ENCODE results near the gene KRT86. TPM values are rescaled to one million over a fixed set of nuclear protein-coding genes. Genes with fewer than 3 reads are reported as not detected.
"Not testable (repeated sequence)": the region's sequence is repeated elsewhere in the genome, so short reads cannot be mapped to it uniquely, and the experiment has no call there.

KRT86 gene
- total and polyA plus RNA-seq, 4 donors: 0.10 to 0.73 (median 0.38) TPM

GRCh38 chr12:52251367-52252051 lies 22.9 kb upstream of the KRT86 start:
- H3K4me3 ChIP-seq (ENCODE audit: low read depth, low read length): no peak overlapping the region
- no peak for DNase-seq (ENCODE audit: low read depth in 4 of 6, low spot score in 6 of 6)
- H3K4me1 ChIP-seq (ENCODE audit: control insufficient read depth, insufficient read depth, low read length): peaks cover 24% of the 10 kb centered on the region
- 79% methylated on average over 5 of the region's 9 CpGs for WGBS (ENCODE audit: insufficient coverage)
- no peaks in the 10 kb centered on the region for H3K9me3 ChIP-seq (ENCODE audit: control insufficient read depth, insufficient read depth, low read length)
- H3K36me3 ChIP-seq (ENCODE audit: control insufficient read depth, insufficient read depth, low read length): no peaks in the 10 kb centered on the region
- H3K27ac ChIP-seq (ENCODE audit: low read depth, low read length): no peak overlapping the region
- H3K27me3 ChIP-seq (ENCODE audit: control insufficient read depth, insufficient read depth, low read length): peaks cover 43% of the 10 kb centered on the region

- peaks cover 21% of the 10 kb centered on the region for H3K4me1 ChIP-seq (ENCODE audit: control insufficient read depth, insufficient read depth, low read length)
Observed at GRCh38 chr12:52252175-52252615, 22.2 kb upstream of the KRT86 start.

DNA sequence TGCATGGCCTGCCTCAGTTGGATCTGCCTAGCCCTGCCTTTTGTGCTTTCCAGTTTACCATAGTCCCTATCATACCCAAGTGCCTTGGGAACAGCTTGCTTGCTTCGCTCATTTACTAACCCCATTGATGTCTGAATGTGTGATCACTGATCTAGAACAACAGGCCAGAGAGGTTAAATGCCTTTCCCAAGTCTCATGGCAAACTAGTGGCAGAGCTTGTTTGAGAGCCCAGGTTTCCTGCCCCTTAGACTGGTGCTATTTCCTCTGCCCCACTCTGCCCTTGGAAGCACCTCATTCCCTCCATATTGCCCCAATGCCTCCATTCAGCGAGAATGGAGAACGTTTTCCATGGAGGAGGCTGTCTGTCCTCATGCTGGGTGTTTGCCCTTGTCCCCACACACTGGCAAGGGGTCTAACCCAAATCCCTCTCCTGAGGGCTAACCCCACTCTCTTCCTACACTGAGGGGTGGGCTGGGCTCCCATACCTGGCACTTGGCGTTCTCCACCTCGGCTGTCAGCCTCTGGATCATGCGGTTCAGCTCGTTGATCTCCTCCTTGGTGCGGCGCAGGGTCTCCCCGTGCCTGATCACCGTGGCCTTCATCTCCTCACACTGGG lies 21.6 kb upstream of the KRT86 start:
- WGBS (ENCODE audit: insufficient coverage): 90% methylated on average over 10 of the region's 11 CpGs
- no peak overlapping the region for H3K4me3 ChIP-seq (ENCODE audit: low read depth, low read length)
- H3K27me3 ChIP-seq (ENCODE audit: control insufficient read depth, insufficient read depth, low read length): peaks cover 55% of the 10 kb centered on the region
- DNase-seq (ENCODE audit: low read depth in 4 of 6, low spot score in 6 of 6): no peak
- H3K4me1 ChIP-seq (ENCODE audit: control insufficient read depth, insufficient read depth, low read length): peaks cover 21% of the 10 kb centered on the region
- H3K36me3 ChIP-seq (ENCODE audit: control insufficient read depth, insufficient read depth, low read length): no peaks in the 10 kb centered on the region
- no peak overlapping the region for H3K27ac ChIP-seq (ENCODE audit: low read depth, low read length)
- no peaks in the 10 kb centered on the region for H3K9me3 ChIP-seq (ENCODE audit: control insufficient read depth, insufficient read depth, low read length)

More at GRCh38 chr12:52252175-52252615, 22.2 kb upstream of the KRT86 start:
- H3K36me3 ChIP-seq (ENCODE audit: control insufficient read depth, insufficient read depth, low read length); H3K4me3 ChIP-seq (ENCODE audit: low read depth, low read length); H3K27ac ChIP-seq (ENCODE audit: low read depth, low read length); DNase-seq (ENCODE audit: low read depth in 4 of 6, low spot score in 6 of 6); H3K9me3 ChIP-seq (ENCODE audit: control insufficient read depth, insufficient read depth, low read length): not testable (repeated sequence)
- WGBS (ENCODE audit: insufficient coverage): 69% methylated on average over 8 of the region's 8 CpGs
- peaks cover 49% of the 10 kb centered on the region for H3K27me3 ChIP-seq (ENCODE audit: control insufficient read depth, insufficient read depth, low read length)

DNA sequence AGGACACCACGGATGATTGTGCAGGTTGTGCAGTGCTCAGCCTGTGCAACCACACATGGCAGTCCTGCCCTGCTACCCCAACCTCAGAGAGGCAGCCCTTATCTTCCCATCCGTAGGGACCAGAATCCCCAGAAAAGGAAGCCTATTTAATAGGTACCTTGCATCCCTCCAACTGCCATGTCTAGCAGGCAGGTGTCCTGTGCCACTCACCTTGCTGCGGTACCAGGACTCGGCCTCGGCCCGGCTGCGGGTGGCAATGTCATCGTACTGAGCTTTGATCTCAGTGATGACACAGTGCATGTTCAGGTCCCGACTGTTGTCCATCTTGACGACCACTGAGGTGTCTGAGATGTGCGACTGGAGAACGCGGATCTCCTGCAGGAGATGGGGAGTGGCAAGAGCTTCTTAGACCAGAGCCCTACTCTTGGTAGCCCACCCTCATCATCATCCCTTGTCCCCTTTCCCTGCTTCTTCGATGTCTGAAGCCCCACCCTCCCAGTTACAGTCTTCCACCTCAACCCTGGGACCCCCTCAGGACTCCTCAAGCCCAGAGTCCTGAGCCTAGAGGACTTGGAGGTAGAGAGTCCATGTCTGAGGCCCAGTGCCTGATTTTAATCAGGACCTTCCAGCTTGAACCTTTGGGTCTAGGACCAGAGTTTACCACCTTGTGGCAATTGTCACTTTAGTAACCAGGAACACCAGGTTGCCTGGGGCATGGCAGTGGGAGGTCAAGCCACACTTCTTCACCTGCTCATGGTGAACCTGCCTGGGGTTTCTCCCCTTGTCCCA lies 20.9 kb upstream of the KRT86 start:
- Histone ChIP-seq H3K9me3 (ENCODE audit: control insufficient read depth, insufficient read depth, low read length) (no peaks in the 10 kb centered on the region), H3K27ac (ENCODE audit: low read depth, low read length) (no peak overlapping the region), H3K36me3 (ENCODE audit: control insufficient read depth, insufficient read depth, low read length) (no peaks in the 10 kb centered on the region), H3K4me3 (ENCODE audit: low read depth, low read length) (no peak overlapping the region), H3K27me3 (ENCODE audit: control insufficient read depth, insufficient read depth, low read length) (peaks cover 61% of the 10 kb centered on the region), H3K4me1 (ENCODE audit: control insufficient read depth, insufficient read depth, low read length) (peaks cover 19% of the 10 kb centered on the region)
- WGBS (ENCODE audit: insufficient coverage): 93% methylated on average over 10 of the region's 14 CpGs
- DNase-seq (ENCODE audit: low read depth in 4 of 6, low spot score in 6 of 6): no peak

DNA sequence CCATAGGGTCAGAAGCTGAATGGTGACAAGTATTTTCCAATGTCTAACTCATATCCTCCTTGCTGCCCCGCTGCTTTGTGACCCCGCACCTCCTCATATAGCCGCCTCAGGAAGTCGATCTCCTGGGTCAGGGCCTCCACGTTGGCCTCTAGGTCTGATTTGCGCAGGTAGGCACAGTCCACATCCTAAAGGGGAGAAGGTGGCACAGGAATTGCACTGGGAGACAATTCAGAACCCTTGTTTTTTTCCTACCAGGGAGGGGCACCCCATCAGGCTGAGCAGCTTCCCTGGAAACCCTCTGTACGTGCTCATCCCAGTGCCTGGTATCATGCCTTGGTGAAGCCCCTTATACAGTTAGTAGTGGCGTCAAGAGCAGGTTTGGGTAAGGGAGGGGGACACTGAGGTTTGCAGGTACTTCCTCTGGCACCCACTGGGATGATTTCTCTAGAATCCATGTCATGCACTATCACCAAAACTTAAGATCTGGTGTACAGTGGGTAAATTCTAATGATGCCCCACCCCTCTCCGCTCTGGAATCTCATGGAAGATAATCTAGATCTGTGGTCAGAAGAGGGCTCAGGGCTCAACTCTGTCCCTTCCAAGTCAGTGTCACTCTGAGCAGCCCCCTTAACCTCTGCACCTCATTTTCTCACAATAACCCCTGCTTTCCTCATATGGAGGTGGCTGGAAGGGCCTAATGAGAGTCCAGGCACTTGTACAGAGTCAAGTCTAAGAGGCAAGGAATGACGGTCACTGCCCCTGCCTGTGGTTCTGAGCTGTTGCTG lies 20.1 kb upstream of the KRT86 start:
- Histone ChIP-seq H3K27me3 (ENCODE audit: control insufficient read depth, insufficient read depth, low read length) (peaks cover 64% of the 10 kb centered on the region), H3K4me1 (ENCODE audit: control insufficient read depth, insufficient read depth, low read length) (peaks cover 14% of the 10 kb centered on the region), H3K36me3 (ENCODE audit: control insufficient read depth, insufficient read depth, low read length) (no peaks in the 10 kb centered on the region), H3K27ac (ENCODE audit: low read depth, low read length) (no peak overlapping the region), H3K4me3 (ENCODE audit: low read depth, low read length) (no peak overlapping the region), H3K9me3 (ENCODE audit: control insufficient read depth, insufficient read depth, low read length) (no peaks in the 10 kb centered on the region)
- 93% methylated on average over 6 of the region's 10 CpGs for WGBS (ENCODE audit: insufficient coverage)
- no peak for DNase-seq (ENCODE audit: low read depth in 4 of 6, low spot score in 6 of 6)

DNA sequence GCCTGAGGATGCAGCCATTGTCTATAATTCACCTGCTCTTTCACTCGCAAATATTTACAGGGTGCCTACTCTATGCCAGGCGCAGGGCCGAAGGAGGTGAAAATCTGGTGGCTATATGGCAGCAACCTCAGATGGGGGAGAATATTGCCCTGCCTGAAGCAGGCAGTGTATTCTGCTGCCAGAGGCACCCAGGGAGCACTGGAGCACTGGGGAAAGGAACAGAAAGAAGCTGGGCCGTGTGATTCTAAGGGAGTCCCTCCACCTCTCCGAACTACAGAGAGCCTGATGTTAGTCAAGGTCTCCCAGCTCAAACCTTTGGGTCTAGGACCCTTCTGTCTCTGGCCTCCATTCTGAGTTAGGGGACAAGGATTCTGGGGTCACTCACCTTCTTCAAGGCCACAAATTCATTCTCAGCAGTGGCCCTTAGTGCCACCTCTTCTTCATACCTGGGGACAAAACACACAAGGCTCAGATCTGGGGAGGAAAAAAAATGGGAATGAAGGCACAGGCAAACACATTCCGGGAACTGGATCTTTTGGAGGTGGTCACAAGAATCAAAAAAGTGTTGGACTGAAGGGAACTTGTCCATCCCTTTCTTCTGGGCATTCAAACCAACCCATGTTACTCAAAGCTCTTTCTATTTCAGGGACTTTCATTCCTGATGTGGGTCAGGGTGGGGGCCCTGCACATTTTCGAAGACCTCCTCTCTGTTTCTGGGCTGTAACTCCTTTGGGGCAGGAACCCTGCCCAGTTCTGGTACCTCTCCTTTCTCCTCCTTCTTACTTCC lies 19.3 kb upstream of the KRT86 start:
- peaks cover 7% of the 10 kb centered on the region for H3K4me1 ChIP-seq (ENCODE audit: control insufficient read depth, insufficient read depth, low read length)
- H3K4me3 ChIP-seq (ENCODE audit: low read depth, low read length): no peak overlapping the region
- WGBS (ENCODE audit: insufficient coverage): 68% methylated on average over 6 of the region's 7 CpGs

GRCh38 chr12:52255926-52256583 lies 18.4 kb upstream of the KRT86 start:
- H3K27me3 ChIP-seq (ENCODE audit: control insufficient read depth, insufficient read depth, low read length): peaks cover 53% of the 10 kb centered on the region
- WGBS (ENCODE audit: insufficient coverage): 73% methylated on average over 9 of the region's 9 CpGs
- peaks cover 5% of the 10 kb centered on the region for H3K4me1 ChIP-seq (ENCODE audit: control insufficient read depth, insufficient read depth, low read length)
- DNase-seq (ENCODE audit: low read depth in 4 of 6, low spot score in 6 of 6): no peak
- H3K36me3 ChIP-seq (ENCODE audit: control insufficient read depth, insufficient read depth, low read length): no peaks in the 10 kb centered on the region
- H3K27ac ChIP-seq (ENCODE audit: low read depth, low read length): no peak overlapping the region
- H3K9me3 ChIP-seq (ENCODE audit: control insufficient read depth, insufficient read depth, low read length): no peaks in the 10 kb centered on the region
- no peak overlapping the region for H3K4me3 ChIP-seq (ENCODE audit: low read depth, low read length)

More for the DNA sequence above, 19.3 kb upstream of the KRT86 start:
- no peak overlapping the region for H3K27ac ChIP-seq (ENCODE audit: low read depth, low read length)
- no peak for DNase-seq (ENCODE audit: low read depth in 4 of 6, low spot score in 6 of 6)
- no peaks in the 10 kb centered on the region for H3K9me3 ChIP-seq (ENCODE audit: control insufficient read depth, insufficient read depth, low read length)
- no peaks in the 10 kb centered on the region for H3K36me3 ChIP-seq (ENCODE audit: control insufficient read depth, insufficient read depth, low read length)
- peaks cover 59% of the 10 kb centered on the region for H3K27me3 ChIP-seq (ENCODE audit: control insufficient read depth, insufficient read depth, low read length)

DNA sequence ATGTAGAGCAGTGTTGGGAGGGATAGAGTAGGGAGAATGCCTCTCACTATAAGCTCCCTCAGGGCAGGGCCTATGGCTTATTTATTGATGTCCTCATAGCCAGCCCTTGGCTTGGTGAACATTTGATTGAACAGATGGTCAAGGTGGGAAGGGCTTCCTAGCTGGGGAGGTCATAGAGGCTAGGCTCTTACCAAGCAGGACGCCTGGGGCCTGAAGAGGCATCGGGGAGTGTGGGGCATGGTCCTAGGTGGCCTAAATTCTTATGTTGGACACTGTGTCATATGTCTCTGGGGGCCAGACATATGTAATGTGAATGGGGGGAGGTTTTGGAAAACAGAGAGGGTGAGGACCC lies 17.9 kb upstream of the KRT86 start:
- no peaks in the 10 kb centered on the region for H3K9me3 ChIP-seq (ENCODE audit: control insufficient read depth, insufficient read depth, low read length)
- DNase-seq (ENCODE audit: low read depth in 4 of 6, low spot score in 6 of 6): no peak
- peaks cover 53% of the 10 kb centered on the region for H3K27me3 ChIP-seq (ENCODE audit: control insufficient read depth, insufficient read depth, low read length)
- H3K4me3 ChIP-seq (ENCODE audit: low read depth, low read length): no peak overlapping the region
- no peaks in the 10 kb centered on the region for H3K36me3 ChIP-seq (ENCODE audit: control insufficient read depth, insufficient read depth, low read length)
- WGBS (ENCODE audit: insufficient coverage): 31% methylated on average over 2 of the region's 2 CpGs
- H3K27ac ChIP-seq (ENCODE audit: low read depth, low read length): no peak overlapping the region
- H3K4me1 ChIP-seq (ENCODE audit: control insufficient read depth, insufficient read depth, low read length): peaks cover 5% of the 10 kb centered on the region
